NCI-H345 treated with DMSO at 0.1 percent for 48 hours (cell line): Measurements from ENCODE around the gene COX17.

Source experiments
- DNase-seq: peaks from one replicate; lab custom pipeline; 2025; ENCODE audit not compliant: unreplicated experiment; lab: John Stamatoyannopoulos, UW

COX17 gene

DNA sequence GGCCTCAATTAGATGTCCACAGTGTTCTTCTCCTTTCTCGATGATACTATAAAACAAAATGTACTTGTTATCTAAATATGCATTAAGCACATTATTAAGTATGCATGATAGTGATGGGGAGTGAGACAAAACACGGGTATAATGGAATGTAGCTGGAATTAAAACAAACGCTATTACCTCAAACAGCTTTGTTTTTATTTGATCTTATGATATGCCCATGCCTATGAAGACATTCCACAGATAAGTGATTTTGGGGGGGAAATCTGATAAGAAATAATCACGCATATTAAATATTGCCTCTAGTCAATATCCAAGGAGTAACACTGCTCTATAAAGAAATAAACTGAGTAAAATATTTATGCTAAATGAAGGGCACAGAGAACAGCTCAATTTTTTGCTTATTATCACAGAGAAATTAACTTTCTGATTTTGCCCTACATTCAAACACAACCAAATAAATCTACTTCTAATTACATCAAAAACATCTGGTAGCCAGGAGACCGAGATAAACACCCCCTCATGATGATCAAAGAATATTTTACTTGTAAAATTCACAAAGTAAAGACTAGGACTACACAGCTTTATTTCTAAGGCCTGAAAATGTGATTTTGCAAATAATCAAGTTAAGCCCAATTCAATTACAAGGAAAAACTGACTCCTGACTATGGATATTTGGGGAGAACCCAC lies 1.9 kb downstream of the COX17 start:
- DNase-seq, result no peak

GRCh38 chr3:119673875-119674274 lies 3.3 kb downstream of the COX17 start:
- no peak for DNase-seq

DNA sequence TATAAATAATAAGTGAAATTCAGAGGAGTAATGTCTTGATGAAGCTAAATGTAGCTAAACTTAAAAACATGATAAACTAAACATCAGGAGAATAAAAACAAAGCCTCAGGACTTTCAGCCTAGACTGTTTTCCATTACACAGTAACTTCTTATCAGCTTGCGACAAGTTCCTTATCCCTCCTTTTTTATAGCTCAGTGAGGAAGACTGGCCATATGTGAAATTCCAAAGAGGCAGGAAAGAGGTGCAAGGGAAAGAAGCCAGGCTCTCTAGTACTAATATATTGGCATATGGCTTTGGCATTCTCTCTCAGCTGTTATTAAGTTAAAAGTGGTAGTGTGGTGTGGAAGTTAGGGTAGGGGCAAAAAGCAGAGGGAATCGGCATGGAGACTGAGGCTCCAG lies 4.4 kb downstream of the COX17 start:
- DNase-seq, result no peak

GRCh38 chr3:119669906-119670570 lies 7.2 kb downstream of the COX17 start:
- DNase-seq, result no peak

DNA sequence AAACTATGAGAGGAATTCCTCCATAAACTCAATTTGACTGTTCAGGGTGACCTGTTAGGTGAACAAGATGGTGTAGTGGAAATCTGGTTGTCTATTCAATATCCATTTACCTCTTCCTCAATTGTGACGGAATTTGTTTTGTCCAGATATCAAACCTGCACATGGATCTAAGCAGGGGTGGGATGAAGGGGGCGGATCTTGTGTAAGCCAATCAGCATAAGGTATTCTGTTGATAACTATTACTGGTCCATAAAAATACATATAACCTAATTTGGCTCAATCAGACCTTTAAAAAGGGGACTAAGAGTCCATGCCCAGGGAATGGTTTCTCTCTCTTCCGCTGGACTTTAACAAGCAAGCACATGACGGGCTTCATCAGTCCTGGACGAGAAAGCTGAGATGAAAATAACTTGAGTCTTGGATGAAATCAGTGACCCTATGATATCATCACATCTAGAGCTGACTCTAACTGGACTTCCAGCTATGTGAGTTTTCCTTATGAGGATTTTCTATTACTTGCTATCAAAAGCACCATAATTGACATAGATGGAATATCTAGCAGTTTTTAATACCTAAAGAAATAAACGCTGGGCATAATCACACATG lies 11.1 kb downstream of the COX17 start:
- no peak for DNase-seq

DNA sequence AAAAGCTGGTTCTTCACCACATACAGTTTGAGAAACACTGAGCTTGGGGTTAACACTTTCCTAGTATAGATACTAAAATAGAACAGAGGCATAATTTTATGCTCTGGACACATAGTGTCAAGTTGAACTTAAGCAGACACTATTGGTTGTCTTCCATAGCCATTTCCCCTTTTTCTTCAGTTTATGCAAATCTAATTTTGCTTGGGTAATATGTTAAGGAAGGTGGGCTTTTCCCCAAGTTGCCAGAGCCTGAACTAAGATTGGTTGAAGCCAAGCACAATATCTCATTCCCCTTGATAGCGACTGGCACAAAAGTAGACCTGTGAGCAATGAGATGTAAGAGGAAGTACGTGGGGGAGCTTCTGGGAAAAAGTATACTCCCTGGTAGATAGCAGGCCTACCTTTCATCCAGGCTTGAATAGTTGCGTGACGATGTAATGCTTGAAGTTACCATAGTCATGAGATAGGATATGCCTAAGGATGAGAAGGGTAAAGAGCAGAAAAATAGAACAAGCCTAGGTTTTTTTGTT lies 12.3 kb downstream of the COX17 start:
- no peak for DNase-seq

DNA sequence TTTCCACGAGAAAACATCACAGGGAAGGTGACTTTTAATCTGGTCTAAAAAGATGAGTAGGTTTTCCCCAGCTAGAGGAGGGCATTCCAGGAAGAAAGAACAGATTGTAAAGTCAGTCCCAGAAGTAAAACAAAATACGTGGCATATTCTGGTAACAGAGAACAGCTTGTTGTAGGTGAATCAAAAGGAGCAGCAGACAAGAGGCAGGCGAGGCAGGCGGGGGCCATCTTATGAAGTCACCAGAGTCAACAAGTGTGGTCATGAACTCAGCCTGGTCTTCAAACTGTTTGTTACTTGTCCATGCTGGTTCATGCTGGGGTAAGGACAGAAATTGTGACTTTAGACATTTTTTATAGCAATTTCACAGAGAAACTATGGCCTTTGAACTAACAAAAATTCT lies 12.8 kb downstream of the COX17 start:
- DNase-seq, result no peak

DNA sequence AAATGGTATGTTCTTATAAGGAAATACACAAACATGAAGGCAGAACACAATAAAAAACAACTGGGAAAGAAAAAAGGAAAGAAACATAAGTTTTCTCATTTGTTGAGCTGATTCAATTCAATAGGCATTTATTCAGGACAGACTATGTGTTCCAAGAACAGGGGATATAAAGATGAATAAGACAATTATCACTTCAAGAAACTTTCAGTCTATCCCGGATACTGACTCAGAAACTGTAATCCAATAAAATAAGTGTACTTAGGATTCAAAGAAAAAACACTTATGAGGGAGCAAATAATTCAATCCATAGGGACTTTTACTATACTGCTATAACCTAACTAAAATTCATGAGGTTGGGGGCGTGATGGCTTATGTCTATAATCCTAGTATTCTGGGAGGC lies 13.3 kb downstream of the COX17 start:
- no peak for DNase-seq

- no peak for DNase-seq
These were observed 14.4 kb downstream of the COX17 start for GRCh38 chr3:119662604-119663373.

DNA sequence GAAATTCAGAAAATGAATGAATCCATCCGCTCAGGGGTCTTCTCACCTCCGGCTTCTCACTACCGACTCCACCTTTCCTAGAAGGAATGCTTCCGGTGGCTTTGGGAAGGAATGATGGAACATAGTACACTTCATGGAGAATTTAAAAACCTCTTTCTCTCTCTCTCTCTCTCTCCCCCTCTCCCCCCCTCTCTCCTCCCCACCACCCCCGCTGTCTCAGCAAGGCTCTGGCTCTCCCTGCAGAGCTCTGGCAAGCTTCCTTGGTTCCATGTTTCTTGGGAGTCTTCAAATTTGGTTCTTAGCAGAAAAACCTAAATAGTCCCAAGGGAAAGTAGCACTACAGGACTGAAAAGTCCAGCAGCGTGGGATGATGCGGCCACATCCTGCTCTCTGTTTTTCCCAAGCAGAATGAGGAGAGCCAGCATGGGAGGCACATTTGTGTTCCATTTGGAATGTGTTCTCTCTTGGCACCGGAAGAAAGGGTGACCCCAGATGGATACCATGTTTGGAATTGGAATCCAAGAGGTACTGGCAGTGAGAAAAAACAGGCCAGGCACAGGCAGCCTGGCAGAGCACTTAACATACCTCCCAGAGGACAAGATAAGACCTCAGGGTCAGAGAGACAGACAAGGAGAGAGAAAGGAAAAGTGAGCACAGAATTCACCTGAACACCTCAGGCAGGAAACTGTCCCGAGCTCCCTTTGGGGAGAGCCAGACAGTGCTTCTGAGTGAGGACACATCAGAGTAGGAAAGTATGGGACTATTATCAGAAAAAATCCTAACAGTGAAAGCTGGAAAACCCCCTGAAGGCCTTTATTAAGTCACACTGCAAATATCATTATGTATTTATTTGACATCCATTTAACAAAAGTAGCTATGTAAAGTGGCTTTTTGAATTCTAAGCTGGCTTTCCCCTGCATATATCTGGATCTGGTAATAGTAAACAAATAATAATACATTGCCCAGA lies 16.4 kb downstream of the COX17 start, which contains the start of gene POPDC2:
Gene POPDC2, minus strand, starts transcription at position 116 of the 967 bp plus-strand sequence. CDS start 166 bp downstream, outside the sequence.
- no peak for DNase-seq

DNA sequence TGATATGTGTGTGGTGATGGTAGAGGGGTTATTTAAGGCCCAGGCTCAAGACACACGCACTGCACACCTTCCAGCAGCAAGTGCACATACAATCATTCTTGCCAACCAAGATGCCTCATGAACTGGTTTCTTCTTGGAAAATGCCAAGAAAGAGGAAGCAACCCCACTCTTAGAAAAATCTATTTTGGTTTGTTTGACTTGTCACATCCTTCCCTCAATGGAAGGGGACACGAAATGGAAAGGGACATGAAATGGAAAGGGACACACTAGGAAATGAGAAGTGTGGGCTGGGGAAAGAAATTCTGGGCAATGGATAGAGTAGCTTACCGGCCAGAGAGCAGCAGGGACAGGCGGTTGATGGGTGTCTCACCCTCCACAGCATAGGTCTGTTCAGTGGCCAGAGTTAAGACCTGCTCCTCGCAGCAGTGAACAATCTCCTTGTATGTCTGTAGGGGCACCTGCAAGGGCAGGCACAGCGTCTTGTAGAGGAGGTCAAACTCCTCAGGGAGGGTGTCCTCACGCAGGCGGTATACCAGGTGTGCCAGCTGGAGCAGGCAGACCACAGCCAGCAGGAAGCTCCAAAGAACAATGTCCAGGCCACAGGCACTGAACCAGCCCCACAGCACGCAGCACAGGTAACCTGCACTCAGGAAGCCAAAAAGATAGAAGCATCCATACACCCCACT lies 17.5 kb downstream of the COX17 start:
- DNase-seq, result no peak

DNA sequence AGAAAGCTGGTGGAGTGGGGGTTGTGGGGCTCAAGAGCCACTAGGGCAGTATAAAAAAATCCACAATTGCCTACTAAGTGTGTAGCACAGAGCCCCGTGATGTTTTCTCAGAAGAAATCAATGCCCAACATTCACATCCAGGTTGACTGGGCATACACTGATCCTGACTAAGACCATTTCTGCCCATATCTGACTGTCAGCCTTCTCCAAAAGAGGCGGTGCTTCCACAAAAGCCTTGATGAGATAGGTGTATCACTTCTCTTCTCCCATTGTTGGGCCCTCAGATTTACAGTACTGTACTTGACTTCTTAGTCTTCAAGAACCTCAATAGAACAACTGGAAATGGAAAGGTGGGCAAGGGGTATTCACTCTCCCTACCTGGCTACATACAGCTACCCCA lies 18.2 kb downstream of the COX17 start:
- DNase-seq, result no peak

GRCh38 chr3:119657887-119658702 lies 19.1 kb downstream of the COX17 start:
- DNase-seq, result no peak

GRCh38 chr3:119653876-119654275 lies 23.3 kb downstream of the COX17 start:
- DNase-seq, result no peak

GRCh38 chr3:119652306-119653033 lies 24.7 kb downstream of the COX17 start:
- no peak for DNase-seq

DNA sequence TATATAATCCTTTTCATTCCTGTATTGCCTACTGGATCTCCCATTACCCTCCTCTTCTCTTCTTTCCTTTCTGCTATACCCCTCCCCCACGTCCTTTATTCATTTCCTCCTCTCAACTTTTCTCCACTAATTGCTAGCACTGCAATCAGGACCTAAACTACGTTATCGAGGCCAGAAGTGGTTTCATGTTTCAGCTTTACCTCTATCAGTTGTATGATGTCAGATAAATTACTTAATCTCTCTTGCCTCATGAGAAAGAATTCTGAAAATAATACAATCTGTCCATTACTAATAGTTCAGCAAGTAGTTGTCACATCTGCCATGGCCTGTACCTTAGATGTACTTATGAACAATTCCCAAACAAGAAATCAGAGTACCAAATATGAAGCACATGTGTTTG lies 27.4 kb downstream of the COX17 start:
- DNase-seq, result no peak

- no peak for DNase-seq
These were observed 29.2 kb downstream of the COX17 start for GRCh38 chr3:119647843-119648575.
